SK-N-MC (cell line): ENCODE data around the gene SNX17.

ENCODE experiments used
- EZH2 ChIP-seq: fragments of 200-600 bp; sonication (generic); IDR thresholded peaks from one replicate; pipeline ENCODE4 v1.6.1; 2017; ENCODE audit warnings: antibody characterized with exemption
- FOXP2 ChIP-seq: optimal IDR thresholded peaks from 2 replicates; pipeline ENCODE3; 2011; ENCODE audit warnings: mild to moderate bottlenecking, moderate library complexity; ENCODE audit not compliant: insufficient read depth; ENCODE audit errors: extremely low read length, control extremely low read depth

DNA sequence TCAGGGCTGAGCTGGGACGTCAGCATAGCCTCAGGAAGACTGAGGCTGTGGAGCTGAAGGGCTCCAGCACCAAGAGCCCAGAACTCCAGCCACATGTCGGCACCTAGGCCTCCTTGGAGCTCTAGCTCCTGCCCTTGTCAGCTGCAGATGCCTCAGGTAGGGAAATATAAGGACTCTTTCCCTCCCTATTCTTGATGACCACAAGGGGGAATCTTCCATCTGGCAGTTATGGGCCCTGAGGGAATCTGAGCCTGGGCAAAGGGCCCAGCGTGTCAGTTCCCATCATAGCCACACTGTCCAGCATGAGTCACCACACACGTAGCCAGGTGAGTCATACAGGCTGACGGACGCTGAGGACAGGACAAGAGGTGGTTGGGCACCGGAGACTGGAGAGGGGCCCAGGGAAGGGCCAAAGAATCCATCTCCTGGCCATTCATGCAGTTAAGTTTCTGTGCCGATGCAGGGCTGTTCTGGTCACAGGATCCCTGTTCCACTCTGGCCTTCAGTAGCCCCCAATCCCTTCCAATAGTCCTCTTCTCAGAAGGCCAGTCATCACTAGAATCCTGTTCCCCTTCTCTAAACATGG, 49.4 kb upstream of the SNX17 start:
- no peak for TF ChIP-seq EZH2
- no peak for TF ChIP-seq FOXP2
